NK-92 (cell line): ENCODE data around the gene SEC24D.

Experiments used
- DNase-seq: peaks from one replicate; lab custom pipeline; 2025; ENCODE audit not compliant: unreplicated experiment; lab: John Stamatoyannopoulos, UW

SEC24D gene

GRCh38 chr4:118753685-118754084 lies 82.2 kb downstream of the SEC24D start:
- DNase-seq: no peak

GRCh38 chr4:118753096-118753495 lies 82.8 kb downstream of the SEC24D start:
- no peak for DNase-seq

- no peak for DNase-seq
Measured at GRCh38 chr4:118752551-118752950, 83.4 kb downstream of the SEC24D start.

DNA sequence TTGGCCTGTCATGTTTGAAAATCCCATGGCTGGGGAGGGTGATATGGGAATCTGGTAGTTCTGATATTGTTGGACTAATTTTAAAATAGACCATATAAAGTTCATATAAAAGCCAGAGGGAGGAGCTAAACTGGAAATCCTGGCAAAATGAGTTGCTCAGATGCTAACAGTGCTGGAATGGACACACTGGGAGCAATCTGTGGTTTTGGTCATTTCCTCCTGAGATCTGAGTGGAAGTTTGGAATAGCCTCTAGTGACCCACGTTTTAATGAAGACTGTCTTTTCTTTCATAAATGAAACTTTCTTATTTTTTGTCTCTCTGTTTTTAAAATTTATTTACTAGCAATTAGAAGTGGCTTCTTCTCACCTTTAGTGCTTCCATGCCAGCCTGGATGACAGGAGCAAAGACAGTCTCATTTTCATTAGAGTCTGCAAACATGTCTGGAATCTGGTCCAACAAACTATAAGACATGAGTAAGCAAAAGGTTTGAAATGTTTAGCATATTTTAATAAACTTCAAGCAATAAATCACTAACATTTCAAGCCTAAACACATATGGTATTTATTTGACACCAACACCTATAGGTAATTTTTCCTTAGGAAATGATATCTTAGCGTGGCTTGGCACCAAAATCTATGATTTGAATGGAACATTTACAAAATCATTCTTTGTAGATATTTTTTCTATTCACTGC lies 84.2 kb downstream of the SEC24D start:
- no peak for DNase-seq

- DNase-seq: no peak
Measured at GRCh38 chr4:118749347-118749988, 86.5 kb downstream of the SEC24D start.

DNA sequence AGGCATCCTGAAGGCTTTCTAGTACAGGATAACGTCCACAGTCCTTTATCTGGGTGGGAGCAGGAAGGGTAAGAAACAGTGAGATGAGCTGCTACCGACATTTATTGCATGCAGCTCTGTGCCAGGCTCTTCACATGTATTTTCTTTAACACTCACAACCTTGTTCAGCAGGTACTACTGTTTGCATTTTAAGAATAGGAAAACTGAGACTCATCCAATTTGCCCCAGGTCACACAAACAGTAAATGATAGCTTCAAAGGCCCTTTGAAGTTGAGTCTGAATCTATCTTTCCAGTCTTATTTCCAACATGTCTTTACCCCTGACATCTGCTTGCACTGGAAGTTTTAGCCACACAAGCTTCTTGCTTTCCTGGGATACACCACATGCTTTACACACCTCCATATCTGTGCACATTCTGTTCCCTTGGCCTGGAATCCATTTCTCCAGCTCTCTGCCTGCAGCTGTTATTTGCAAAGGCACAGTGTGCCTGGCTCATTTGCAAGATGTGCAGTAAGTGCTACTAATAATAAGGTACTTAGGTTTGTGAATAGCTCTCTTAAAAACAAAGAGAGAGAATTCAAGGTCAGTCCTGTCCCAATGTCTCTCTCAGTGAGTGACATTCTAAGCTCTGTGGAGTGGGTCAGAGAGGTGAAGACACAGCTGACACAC lies 89.5 kb downstream of the SEC24D start:
- DNase-seq: no peak

DNA sequence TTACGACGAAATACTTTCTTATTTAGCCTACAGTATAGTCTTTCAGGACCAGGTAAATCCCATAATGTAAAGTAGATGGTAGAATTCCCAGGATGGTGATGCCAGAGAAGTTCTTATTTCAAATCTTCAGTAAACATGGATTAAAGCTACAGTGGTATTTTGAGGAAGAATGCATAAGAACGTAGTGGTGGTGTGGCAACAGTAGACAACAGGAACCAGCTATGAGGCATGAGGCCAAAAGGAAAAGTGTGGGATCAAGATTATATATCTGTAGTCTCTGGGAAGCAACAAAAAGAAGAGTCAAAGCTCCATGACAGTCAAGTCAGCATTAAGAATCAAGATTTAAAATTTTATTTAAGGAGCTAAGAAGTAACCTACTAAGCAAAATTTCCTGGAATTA lies 90.6 kb downstream of the SEC24D start:
- DNase-seq: no peak

GRCh38 chr4:118743867-118744266 lies 92.1 kb downstream of the SEC24D start:
- DNase-seq: no peak

DNA sequence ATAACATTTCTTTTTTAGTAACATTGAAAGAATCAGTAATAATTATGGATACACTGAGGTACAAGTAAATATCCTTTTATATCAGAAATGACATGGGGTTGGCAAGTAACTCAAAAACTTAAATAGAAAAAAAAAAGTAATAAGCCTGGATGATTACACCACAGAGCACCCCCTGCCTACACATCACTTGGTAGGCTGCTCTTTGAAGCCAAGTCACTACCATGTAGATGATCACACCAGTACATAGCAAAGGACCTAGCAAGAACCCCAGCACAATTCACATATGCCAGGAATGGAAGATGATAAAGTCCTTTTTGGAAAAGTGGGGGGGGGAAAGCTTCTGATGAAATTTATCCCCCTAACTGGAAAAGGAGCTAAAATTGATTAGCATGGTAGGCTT lies 93.9 kb downstream of the SEC24D start:
- DNase-seq: no peak

GRCh38 chr4:118741301-118741855 lies 94.5 kb downstream of the SEC24D start:
- no peak for DNase-seq

DNA sequence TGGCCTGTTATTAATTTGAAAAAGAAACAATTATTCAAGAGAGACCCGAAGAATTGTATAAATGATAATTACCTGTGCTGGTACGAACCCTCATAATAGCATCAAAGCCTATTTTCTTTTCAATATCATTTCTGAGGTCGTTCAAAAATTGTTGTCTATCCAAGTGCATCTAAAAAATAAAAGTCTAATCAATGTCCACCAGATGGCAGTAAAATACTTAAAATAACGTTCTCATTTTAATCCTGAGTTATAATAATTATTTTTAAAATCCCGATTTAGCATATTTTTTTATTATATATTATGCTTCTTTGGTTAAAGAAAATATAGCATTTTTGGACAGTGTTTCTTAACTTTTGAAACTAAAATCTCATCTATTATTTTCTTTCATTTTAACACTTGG lies 95.1 kb downstream of the SEC24D start:
- no peak for DNase-seq

GRCh38 chr4:118739022-118739713 lies 96.8 kb downstream of the SEC24D start:
- no peak for DNase-seq

GRCh38 chr4:118738090-118738489 lies 97.8 kb downstream of the SEC24D start:
- no peak for DNase-seq

DNA sequence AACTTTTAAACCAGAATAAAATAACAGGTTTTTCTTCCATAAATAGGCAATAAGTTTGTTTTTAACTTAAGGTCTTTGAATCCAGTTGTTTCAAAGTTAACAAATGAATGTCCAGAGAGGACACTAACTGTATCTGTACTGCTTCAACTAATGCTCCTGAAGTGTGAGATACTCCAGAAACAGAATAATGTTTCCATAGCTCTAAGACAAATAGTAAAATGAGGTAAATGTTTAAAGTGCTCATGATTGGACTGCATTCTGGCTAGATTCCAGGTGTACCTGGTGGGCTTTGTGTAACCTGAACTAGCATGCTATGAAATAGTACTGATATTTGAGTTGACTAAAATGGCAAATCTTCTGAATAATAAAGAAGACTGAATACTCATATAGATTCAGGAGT lies 99.0 kb downstream of the SEC24D start:
- DNase-seq: no peak

DNA sequence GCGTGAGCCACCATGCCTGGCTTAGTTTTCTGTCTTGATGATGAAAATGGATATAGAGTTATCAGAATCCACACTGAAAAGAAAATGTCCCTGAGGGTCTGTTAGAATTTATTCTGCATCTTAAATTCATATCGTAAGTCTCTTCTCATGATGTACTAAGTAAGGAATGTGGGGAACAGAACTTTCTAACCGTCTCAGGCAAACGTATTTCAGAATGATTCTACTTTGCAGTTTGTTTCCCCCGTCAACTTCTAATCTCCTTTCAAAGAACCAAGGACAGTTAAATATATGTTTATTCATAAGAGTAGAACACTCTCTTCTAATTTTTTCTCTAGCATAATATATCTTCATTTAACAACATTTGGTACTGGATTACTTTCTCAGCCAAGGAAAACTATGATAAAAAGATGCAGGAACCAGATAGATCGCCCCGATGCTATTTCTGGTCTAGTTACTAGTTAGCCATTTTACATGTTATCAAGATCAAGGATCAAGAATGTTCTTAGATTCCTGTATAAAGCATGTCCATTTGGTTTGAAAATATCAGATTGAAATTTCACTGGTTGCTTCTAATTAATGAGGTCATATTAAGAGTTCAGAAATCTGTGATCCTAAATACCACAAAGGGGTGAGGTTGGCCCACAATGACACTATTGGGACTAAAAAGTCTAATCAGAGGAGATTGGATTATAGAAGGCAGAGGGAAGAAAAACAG lies 101.3 kb downstream of the SEC24D start:
- DNase-seq: no peak

DNA sequence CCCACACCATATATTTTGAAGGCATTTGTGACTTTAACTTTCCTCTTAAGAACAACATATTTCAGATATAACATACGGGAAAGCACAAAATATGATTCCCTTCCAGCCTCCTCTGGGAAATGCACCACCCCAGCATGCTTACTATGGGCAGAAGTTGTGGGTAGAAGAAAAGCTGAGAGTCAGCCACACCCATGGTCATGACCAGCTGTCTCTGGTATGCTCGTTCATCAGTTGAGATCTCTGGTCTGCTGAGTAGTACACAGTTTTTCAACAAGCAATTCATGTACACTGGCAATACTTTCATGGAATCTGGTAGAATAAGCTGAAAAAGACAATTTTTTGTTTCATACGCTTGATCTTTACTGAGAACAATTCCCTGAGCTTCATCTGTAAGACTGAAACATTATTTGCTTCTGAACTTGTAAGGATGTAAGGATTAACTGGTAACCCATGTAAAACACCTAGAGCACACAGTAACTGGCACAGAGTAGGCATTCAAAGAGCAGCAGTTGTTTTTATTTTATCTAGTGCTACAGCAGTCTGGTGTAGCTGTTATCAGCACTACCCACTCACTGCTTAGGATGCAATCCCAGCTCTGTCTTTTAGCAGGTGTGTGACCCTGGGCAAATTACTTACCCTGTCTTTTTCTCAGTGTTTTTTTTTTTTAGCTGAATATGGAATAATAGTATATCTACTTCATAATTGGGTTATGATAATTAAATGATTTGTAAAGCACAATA lies 103.2 kb downstream of the SEC24D start:
- no peak for DNase-seq

DNA sequence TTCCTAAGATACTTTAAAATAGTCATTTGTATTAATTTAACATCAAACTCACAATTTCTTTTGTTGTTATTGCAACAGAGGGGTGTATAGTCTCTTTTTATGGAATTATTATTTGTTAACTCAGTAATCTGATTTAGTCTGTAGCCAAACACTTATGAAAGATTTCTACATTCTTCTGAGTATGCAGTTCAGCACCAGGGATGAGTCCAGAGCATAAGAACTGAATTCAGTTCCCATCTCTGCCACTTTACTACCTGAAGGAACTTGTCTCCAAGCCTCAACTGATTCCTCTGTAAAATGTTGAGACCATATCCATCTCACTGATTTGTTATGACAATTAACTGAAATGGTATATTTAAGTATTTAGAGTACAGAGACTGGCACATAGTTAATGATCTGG lies 105.2 kb downstream of the SEC24D start:
- DNase-seq: no peak

- no peak for DNase-seq
Measured at GRCh38 chr4:118729287-118730286, 106.3 kb downstream of the SEC24D start.

- DNase-seq: no peak
Measured at GRCh38 chr4:118727360-118727759, 108.6 kb downstream of the SEC24D start.
